Panc1 (cell line): ENCODE data around the gene FTSJ1. TPM values are rescaled to one million over a fixed set of nuclear protein-coding genes. Genes with fewer than 3 reads are reported as not detected.

Experiments used
- ATAC-seq: fragments of 200-7000 bp; cut with Tn5 transposase; 2 replicates; pipeline ENCODE4 v1.9.1; 2020; ENCODE audit warnings: mild to moderate bottlenecking, moderate library complexity
- BruUV-seq: library from RNA; stranded (reverse); fragments of 400-500 nt; replicated peaks from 2 replicates; lab custom pipeline; 2021; lab: Mats Ljungman, UMichigan
- CTCF ChIA-PET: fragments of 300-600 bp; sonication (Branson Sonifier 250); formaldehyde crosslinking; loops from one replicate; lab custom pipeline; 2022; ENCODE audit warnings: antibody characterized with exemption; lab: Charles Lee
- POLR2A ChIA-PET: fragments of 300-600 bp; sonication (Branson Sonifier 250); formaldehyde crosslinking; loops from one replicate; lab custom pipeline; 2022; ENCODE audit warnings: antibody characterized with exemption; lab: Charles Lee
- DNase-seq: peaks from one replicate; pipeline ENCODE4 v3.0.0-alpha.2; 2010; ENCODE audit warnings: low read depth, low spot score
- H3K27ac ChIP-seq: 2 replicates; pipeline ENCODE4 v1.5.1; 2011; ENCODE audit warnings: mild to moderate bottlenecking, low read length, inconsistent platforms
- H3K27me3 ChIP-seq: fragments of 200-500 bp; sonication (Bioruptor generic); 2 replicates; pipeline ENCODE4 v1.6.0; 2014; ENCODE audit warnings: low read length, inconsistent platforms; ENCODE audit not compliant: control insufficient read depth, insufficient read depth
- H3K36me3 ChIP-seq: fragments of 200-500 bp; sonication (Bioruptor generic); 2 replicates; pipeline ENCODE4 v1.5.1; 2014; ENCODE audit warnings: inconsistent platforms, mild to moderate bottlenecking, low read length, moderate library complexity; ENCODE audit not compliant: control insufficient read depth, insufficient read depth
- H3K4me1 ChIP-seq: 2 replicates; pipeline ENCODE4 v1.5.1; 2011; ENCODE audit warnings: inconsistent platforms, mild to moderate bottlenecking, low read length, moderate library complexity; ENCODE audit not compliant: control insufficient read depth, insufficient read depth
- H3K4me3 ChIP-seq, 2 experiments: 2 replicates each; pipeline ENCODE4 v1.5.1; 2011 to 2012; ENCODE audit warnings: low read depth in 2 of 2, low read length in 2 of 2, mild to moderate bottlenecking in 2 of 2, inconsistent platforms in 1 of 2, moderate library complexity in 1 of 2
- H3K9me3 ChIP-seq: fragments of 200-500 bp; sonication (Bioruptor generic); 2 replicates; pipeline ENCODE4 v1.5.1; 2014; ENCODE audit warnings: low read depth, mild to moderate bottlenecking, inconsistent platforms, low read length, moderate library complexity; ENCODE audit not compliant: control insufficient read depth, insufficient read depth
- CTCF ChIP-seq: fragments of 450-650 bp; IDR thresholded peaks from 2 replicates; pipeline ENCODE4 v1.5.1; 2017; ENCODE audit warnings: mild to moderate bottlenecking
- POLR2AphosphoS5 ChIP-seq: IDR thresholded peaks from 2 replicates; pipeline ENCODE4 v1.6.1; 2012; ENCODE audit warnings: mild to moderate bottlenecking, low read depth, low read length, moderate library complexity
- SIN3A ChIP-seq: IDR thresholded peaks from 2 replicates; pipeline ENCODE4 v1.6.1; 2012; ENCODE audit warnings: low read depth, mild to moderate bottlenecking, low read length, moderate library complexity, borderline replicate concordance; ENCODE audit not compliant: insufficient read depth
- TCF7L2 ChIP-seq: IDR thresholded peaks from 2 replicates; pipeline ENCODE4 v1.6.1; 2011; ENCODE audit warnings: mild to moderate bottlenecking, low read depth, low read length, inconsistent platforms
- in situ Hi-C: cut with HindIII; loops from 2 replicates; pipeline ENCODE4 v1.10.0; 2016; ENCODE audit warnings: low sequenced_read_pairs, low pct_unique_long_range_greater_than_20kb
- intact Hi-C: fragments of 100-400 bp; cut with micrococcal nuclease; formaldehyde crosslinking; loops from one replicate; pipeline ENCODE4 v1.10.0; 2022; ENCODE audit not compliant: unreplicated experiment
- total RNA-seq: library from RNA; stranded (reverse); gene quantifications from one replicate; pipeline ENCODE4 v1.2.1, GENCODE V29; 2021; ENCODE audit not compliant: unreplicated experiment
- TF ChIP-seq, protein P1 (sequence below), 2 experiments: IDR thresholded peaks; 2 replicates each; pipeline ENCODE4 v1.6.1; 2011 to 2012; ENCODE audit warnings: low read depth in 2 of 2, control low read depth in 1 of 2, low read length in 1 of 2, mild to moderate bottlenecking in 1 of 2, moderate library complexity in 1 of 2; ENCODE audit not compliant: insufficient read depth in 1 of 2

Gene FTSJ1
- total RNA-seq, 1 experiment from 2014 or later = 43.1 TPM

DNA sequence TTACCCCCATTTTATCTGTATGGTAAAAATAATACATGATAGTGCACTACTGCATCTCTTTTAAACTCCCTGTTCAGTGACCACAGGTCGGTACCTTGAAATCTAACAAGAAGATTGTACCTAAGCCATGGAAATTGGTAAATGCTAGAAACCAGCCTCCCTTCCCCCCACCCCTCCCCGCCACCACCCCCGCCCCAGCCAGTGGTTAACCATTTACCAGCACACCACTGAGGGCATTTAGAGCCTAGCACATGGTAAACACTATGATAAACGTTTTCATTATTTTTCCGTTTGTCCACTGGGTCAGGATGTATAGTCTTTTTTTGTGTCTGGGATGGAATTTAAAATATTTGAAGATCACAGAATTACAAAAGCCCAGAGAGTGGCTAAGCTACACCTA is 703 bp upstream of the FTSJ1 start:
- H3K27me3 ChIP-seq = no peaks in the 10 kb centered on the region
- DNase-seq = no peak
- TF ChIP-seq, protein P1, sequence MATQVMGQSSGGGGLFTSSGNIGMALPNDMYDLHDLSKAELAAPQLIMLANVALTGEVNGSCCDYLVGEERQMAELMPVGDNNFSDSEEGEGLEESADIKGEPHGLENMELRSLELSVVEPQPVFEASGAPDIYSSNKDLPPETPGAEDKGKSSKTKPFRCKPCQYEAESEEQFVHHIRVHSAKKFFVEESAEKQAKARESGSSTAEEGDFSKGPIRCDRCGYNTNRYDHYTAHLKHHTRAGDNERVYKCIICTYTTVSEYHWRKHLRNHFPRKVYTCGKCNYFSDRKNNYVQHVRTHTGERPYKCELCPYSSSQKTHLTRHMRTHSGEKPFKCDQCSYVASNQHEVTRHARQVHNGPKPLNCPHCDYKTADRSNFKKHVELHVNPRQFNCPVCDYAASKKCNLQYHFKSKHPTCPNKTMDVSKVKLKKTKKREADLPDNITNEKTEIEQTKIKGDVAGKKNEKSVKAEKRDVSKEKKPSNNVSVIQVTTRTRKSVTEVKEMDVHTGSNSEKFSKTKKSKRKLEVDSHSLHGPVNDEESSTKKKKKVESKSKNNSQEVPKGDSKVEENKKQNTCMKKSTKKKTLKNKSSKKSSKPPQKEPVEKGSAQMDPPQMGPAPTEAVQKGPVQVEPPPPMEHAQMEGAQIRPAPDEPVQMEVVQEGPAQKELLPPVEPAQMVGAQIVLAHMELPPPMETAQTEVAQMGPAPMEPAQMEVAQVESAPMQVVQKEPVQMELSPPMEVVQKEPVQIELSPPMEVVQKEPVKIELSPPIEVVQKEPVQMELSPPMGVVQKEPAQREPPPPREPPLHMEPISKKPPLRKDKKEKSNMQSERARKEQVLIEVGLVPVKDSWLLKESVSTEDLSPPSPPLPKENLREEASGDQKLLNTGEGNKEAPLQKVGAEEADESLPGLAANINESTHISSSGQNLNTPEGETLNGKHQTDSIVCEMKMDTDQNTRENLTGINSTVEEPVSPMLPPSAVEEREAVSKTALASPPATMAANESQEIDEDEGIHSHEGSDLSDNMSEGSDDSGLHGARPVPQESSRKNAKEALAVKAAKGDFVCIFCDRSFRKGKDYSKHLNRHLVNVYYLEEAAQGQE (IDR thresholded peaks at IDR 0.05; ENCODE audit: insufficient read depth in 1 of 2, low read depth in 2 of 2, low read length in 1 of 2) = no peak
- ATAC-seq = no peak
- no peaks in the 10 kb centered on the region for H3K36me3 ChIP-seq
- intact Hi-C loops = no loop called here
- ChIA-PET CTCF (no interaction called here), POLR2A (no interaction called here)
- in situ Hi-C loops = no loop called here
- peaks cover 5% of the 10 kb centered on the region for H3K4me1 ChIP-seq
- peak overlapping the region; percentile 89 for H3K27ac ChIP-seq
- no TSS peak for BruUV-seq
- H3K4me3 ChIP-seq = peak overlapping the region; percentile 94 to 95
- no peaks in the 10 kb centered on the region for H3K9me3 ChIP-seq

GRCh38 chrX:48476919-48477318 is 920 bp downstream of the FTSJ1 start:
- peak overlapping the region; percentile 89 for H3K27ac ChIP-seq
- in situ Hi-C loops (no loop called here), intact Hi-C loops (no loop called here)
- no peaks in the 10 kb centered on the region for H3K27me3 ChIP-seq
- H3K36me3 ChIP-seq = no peaks in the 10 kb centered on the region
- TF ChIP-seq, protein P1 (IDR thresholded peaks at IDR 0.05; ENCODE audit: insufficient read depth in 1 of 2, low read depth in 2 of 2, low read length in 1 of 2) = no peak
- TF ChIP-seq POLR2AphosphoS5 = no peak
- no peak for TF ChIP-seq CTCF
- TF ChIP-seq SIN3A = no peak
- no peak for TF ChIP-seq TCF7L2
- peaks cover 5% of the 10 kb centered on the region for H3K4me1 ChIP-seq
- BruUV-seq = TSS peak; percentile 74
- CTCF ChIA-PET = no interaction called here
- DNase-seq = no peak
- H3K4me3 ChIP-seq = peak overlapping the region; percentile 94 to 95
- no peaks in the 10 kb centered on the region for H3K9me3 ChIP-seq
- POLR2A ChIA-PET = no interaction called here
- ATAC-seq = no peak
